Heart left ventricle (tissue), 13 donors: Measurements from ENCODE around the gene NETO1.

Experiments used
- CTCF ChIP-seq, 12 donors: fragments of 200-600 bp; sonication (generic) in 4 of 12; IDR thresholded peaks; one replicate each; pipeline versions ENCODE4 v1.5.0 to v1.8.0; 2018 to 2022; ENCODE audit warnings: antibody characterized with exemption in 12 of 12, mild to moderate bottlenecking in 5 of 12
- POLR2A ChIP-seq, 2 donors: fragments of 450-650 bp; IDR thresholded peaks; one replicate each; pipeline ENCODE4 v1.6.1; 2017; ENCODE audit warnings: antibody characterized with exemption in 2 of 2, mild to moderate bottlenecking in 2 of 2, moderate library complexity in 2 of 2
- donor health status: ischemic (EF 13 %, LVEDD 7.1; RV severe dilation, severe dysfunction).
- donor health status: DM: no; HTN: yes; CAD: no.
- donor health status: DM: no; HTN: no; CAD: no.
- donor health status: ischemic (EF 25% LVEDD 6.9; RV normal size, moderate dysfunction).
- donor health status: ischemic (EF 25% LVEDD 5.7; RV mildly dilated, moderate dysfunction).
- donor health status: ischemic (EF 35%, LVEDD 5.7; RV mildly dilated, moderate dysfunction).
- donor health status: nonischemic (EF 11% LVEDD 7.7; RV severe dilation, severe dysfunction).
- donor health status: DM: yes; HTN: yes; CAD: no.
- donor health status: PGD.
- donor health status: ischemic (EF 29% LVEDD 5.4; RV normal size, mild dysfunction).
- donor health status: nonischemic (EF 23%, LVEDD 6.1; RV moderate dilation, normal function).

- no peak for TF ChIP-seq CTCF (IDR thresholded peaks at IDR 0.05)
- TF ChIP-seq POLR2A (IDR thresholded peaks at IDR 0.05), result no peak
Observed at GRCh38 chr18:72799106-72799505, 68.7 kb downstream of the NETO1 start.
